Right lobe of liver (tissue), 6 donors: Measurements from ENCODE around the gene PNLIPRP1. TPM values are rescaled to one million over a fixed set of nuclear protein-coding genes. Genes with fewer than 3 reads are reported as not detected.

Experiments used
- ATAC-seq, 4 donors: fragments of 200-7000 bp; cut with Tn5 transposase; one replicate each; pipeline ENCODE4 v1.9.1; 2020; ENCODE audit warnings: mild to moderate bottlenecking in 4 of 4, moderate library complexity in 4 of 4
- DNase-seq, 3 donors: peaks; one replicate each; pipeline ENCODE4 v3.0.0-alpha.2; 2020
- H3K27ac ChIP-seq, 3 donors: fragments of 200-600 bp; one replicate each; pipeline ENCODE4 v1.8.0; 2022
- H3K27me3 ChIP-seq, 2 donors: fragments of 200-600 bp; one replicate each; pipeline ENCODE4 v1.8.0; 2022
- H3K36me3 ChIP-seq, 4 donors: fragments of 200-600 bp; sonication (generic) in 1 of 4; one replicate each; pipeline versions ENCODE4 v1.5.1 to v1.8.0; 2017 to 2022; ENCODE audit warnings: control low read depth in 1 of 4
- H3K4me1 ChIP-seq, 4 donors: fragments of 200-600 bp; sonication (generic) in 1 of 4; one replicate each; pipeline versions ENCODE4 v1.5.1 to v1.8.0; 2017 to 2022; ENCODE audit warnings: control low read depth in 1 of 4
- H3K4me3 ChIP-seq, 3 donors: fragments of 200-600 bp; one replicate each; pipeline ENCODE4 v1.8.0; 2022
- H3K9me3 ChIP-seq, 4 donors: fragments of 200-600 bp; sonication (generic) in 1 of 4; one replicate each; pipeline versions ENCODE4 v1.5.1 to v1.8.0; 2017 to 2022; ENCODE audit warnings: control low read depth in 1 of 4
- CTCF ChIP-seq, 4 donors: fragments of 200-600 bp in 3 of 4; fragments of 450-650 bp in 1 of 4; IDR thresholded peaks; one replicate each; pipeline versions ENCODE4 v1.5.1 to v1.8.0; 2016 to 2022; ENCODE audit warnings: antibody characterized with exemption in 4 of 4, mild to moderate bottlenecking in 2 of 4
- POLR2A ChIP-seq: fragments of 450-650 bp; IDR thresholded peaks from one replicate; pipeline ENCODE4 v1.6.1; 2017; ENCODE audit warnings: antibody characterized with exemption, mild to moderate bottlenecking
- WGBS: methylation state at CpG from one replicate; pipeline ENCODE4 v1.1.6; 2018; ENCODE audit warnings: low coverage, low lambda C conversion rate; ENCODE audit not compliant: insufficient coverage; ENCODE audit errors: missing lambda C conversion rate; 5-methylcytosine and 5-hydroxymethylcytosine counted together
- intact Hi-C, 2 donors: fragments of 100-400 bp; cut with DNase I; formaldehyde crosslinking; loops; one replicate each; pipeline versions ENCODE4 v1.11.2 to v1.14.1; 2022
- long read RNA-seq: library from polyadenylated mRNA; unstranded; transcript quantifications from one replicate; pipeline ENCODE4 v2.0.0, GENCODE V29; 2019
- total RNA-seq, 6 experiments: library from RNA; depleted of rRNA in 2 of 6; stranded (reverse); fragments of >200 nt in 2 of 6; fragmentation: NEBNext Ultra II Directional in 3 of 6; extraction: Animal tissue kit (Norgen Biotek cat#: 25700) in 3 of 6; gene quantifications; one replicate each; pipeline versions ENCODE4 v1.1.0 to v1.2.4, GENCODE V29; 2016 to 2023
- donor health status: DM: no; HTN: yes; CAD: no.
- donor health status: DM: no; HTN: no; CAD: no.
- donor health status: DM: no; HTN: no; CAD: no.
- donor health status: DM: no; HTN: yes; CAD: no.
- donor health status: DM: no; HTN: yes; CAD: no.

The PNLIPRP1 gene
- not detected for total RNA-seq
- long read RNA-seq = 0 reads

- no peak for ATAC-seq
- Histone ChIP-seq H3K4me1 (peaks cover 0 to 4% (median 1%) of the 10 kb centered on the region in 4 donors), H3K9me3 (no peaks in the 10 kb centered on the region), H3K4me3 (no peak within 1 kb of the TSS), H3K27ac (no peak within 1 kb of the TSS), H3K36me3 (no peaks in the 10 kb centered on the region), H3K27me3 (peaks cover 3 to 6% of the 10 kb centered on the region in 2 donors)
- TF ChIP-seq POLR2A = no peak
- no peak for TF ChIP-seq CTCF (IDR thresholded peaks at IDR 0.05)
- 51% methylated on average over 7 of the region's 9 CpGs for WGBS
- intact Hi-C loops = no loop called here
- DNase-seq = no peak
Observed at GRCh38 chr10:116590590-116591444, at the start of gene PNLIPRP1. Gene PNLIPRP1 (plus strand): TSS chr10:116590959. CDS start chr10:116591130, 171 bp downstream.

- intact Hi-C loops = no loop called here
- Histone ChIP-seq H3K4me3 (no peak overlapping the region), H3K36me3 (no peaks in the 10 kb centered on the region), H3K9me3 (no peaks in the 10 kb centered on the region), H3K27me3 (no peaks in the 10 kb centered on the region), H3K4me1 (no peaks in the 10 kb centered on the region), H3K27ac (no peak overlapping the region)
- no peak for DNase-seq
- TF ChIP-seq POLR2A (no peak), CTCF (IDR thresholded peaks at IDR 0.05) (no peak)
- no peak for ATAC-seq
Observed at GRCh38 chr10:116542007-116542677, 48.6 kb upstream of the PNLIPRP1 start.

DNA sequence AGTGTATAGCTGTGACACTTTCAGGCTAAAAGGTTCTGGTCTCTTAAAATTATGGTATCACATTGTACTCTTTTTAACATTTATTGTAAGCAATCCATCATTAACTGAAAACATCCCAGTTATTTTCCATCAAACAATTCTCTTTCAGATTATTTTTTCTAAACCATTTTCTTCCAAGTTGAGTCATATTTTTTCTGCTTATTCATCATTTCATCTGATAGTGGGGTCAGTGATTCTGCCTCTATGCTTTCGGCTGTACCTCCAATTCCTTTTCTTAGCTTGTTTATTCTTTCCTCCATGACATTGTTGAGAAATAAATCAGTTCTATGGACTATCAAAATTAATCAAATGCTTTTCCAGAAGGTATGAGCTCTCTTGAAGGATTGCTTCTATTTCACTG, 45.6 kb upstream of the PNLIPRP1 start:
- 54% methylated on average over 1 of the region's 1 CpG for WGBS
- TF ChIP-seq CTCF (IDR thresholded peaks at IDR 0.05) (no peak), POLR2A (no peak)
- Histone ChIP-seq H3K9me3 (no peaks in the 10 kb centered on the region), H3K27ac (no peak overlapping the region), H3K4me3 (no peak overlapping the region), H3K27me3 (no peaks in the 10 kb centered on the region), H3K36me3 (no peaks in the 10 kb centered on the region), H3K4me1 (no peaks in the 10 kb centered on the region)
- ATAC-seq (no peak), DNase-seq (no peak)
- intact Hi-C loops = no loop called here

GRCh38 chr10:116545756-116546155, 45.0 kb upstream of the PNLIPRP1 start, which contains the start of gene PNLIP:
Gene PNLIP (plus strand): TSS chr10:116545931. CDS start chr10:116546093, 162 bp downstream.
- no peak for TF ChIP-seq POLR2A
- no peak for TF ChIP-seq CTCF (IDR thresholded peaks at IDR 0.05)

More at GRCh38 chr10:116545756-116546155, 45.0 kb upstream of the PNLIPRP1 start, which contains the start of gene PNLIP:
- Histone ChIP-seq H3K27me3 (no peaks in the 10 kb centered on the region), H3K36me3 (no peaks in the 10 kb centered on the region), H3K27ac (no peak within 1 kb of the TSS), H3K4me3 (no peak within 1 kb of the TSS), H3K4me1 (no peaks in the 10 kb centered on the region), H3K9me3 (no peaks in the 10 kb centered on the region)
- WGBS = 65% methylated on average over 8 of the region's 8 CpGs
- ATAC-seq = no peak
- no peak for DNase-seq
- intact Hi-C loops = no loop called here
